Vagina (tissue), 2 donors: ENCODE results near the gene SUMO3. TPM values are rescaled to one million over a fixed set of nuclear protein-coding genes. Genes with fewer than 3 reads are reported as not detected.

ENCODE experiments used
- DNase-seq, 2 donors: peaks; one replicate each; pipeline ENCODE4 v3.0.0-alpha.2; 2017; ENCODE audit errors: extremely low spot score in 2 of 2
- H3K27ac ChIP-seq: fragments of 200-600 bp; sonication (generic); one replicate; pipeline ENCODE4 v1.5.1; 2019
- H3K27me3 ChIP-seq: fragments of 200-600 bp; sonication (generic); one replicate; pipeline ENCODE4 v1.5.1; 2019
- H3K36me3 ChIP-seq, 2 donors: fragments of 200-600 bp; sonication (generic); one replicate each; pipeline ENCODE4 v1.5.1; 2017 to 2019
- H3K4me1 ChIP-seq: fragments of 200-600 bp; sonication (generic); one replicate; pipeline ENCODE4 v1.5.1; 2019
- H3K4me3 ChIP-seq, 2 donors: fragments of 200-600 bp; sonication (generic); 1 replicate in 1 of 2; 2 replicates in 1 of 2; pipeline ENCODE4 v1.5.1; 2016 to 2019
- H3K9me3 ChIP-seq: fragments of 200-600 bp; sonication (generic); one replicate; pipeline ENCODE4 v1.5.1; 2019
- CTCF ChIP-seq, 3 experiments: fragments of 450-650 bp in 2 of 3; fragments of 200-600 bp in 1 of 3; sonication (generic) in 1 of 3; IDR thresholded peaks; one replicate each; pipeline ENCODE4 v1.5.1; 2017 to 2019; ENCODE audit warnings: antibody characterized with exemption in 3 of 3, mild to moderate bottlenecking in 2 of 3, moderate library complexity in 2 of 3
- POLR2A ChIP-seq, 2 donors: fragments of 450-650 bp; IDR thresholded peaks; one replicate each; pipeline ENCODE4 v1.6.1; 2017; ENCODE audit warnings: antibody characterized with exemption in 2 of 2, mild to moderate bottlenecking in 2 of 2, moderate library complexity in 2 of 2
- POLR2AphosphoS5 ChIP-seq, 2 donors: sonication (generic); formaldehyde crosslinking; IDR thresholded peaks; one replicate each; pipeline ENCODE4 v1.9.0; 2017; ENCODE audit warnings: antibody characterized with exemption in 2 of 2, mild to moderate bottlenecking in 2 of 2, low read depth in 1 of 2; ENCODE audit not compliant: insufficient read depth in 1 of 2
- intact Hi-C: fragments of 100-400 bp; cut with DNase I; formaldehyde crosslinking; loops from one replicate; pipeline ENCODE4 v1.15.1; 2023
- total RNA-seq: library from RNA; depleted of rRNA; stranded (reverse); fragments of >200 nt; gene quantifications from one replicate; pipeline ENCODE4 v1.2.3, GENCODE V29; 2016

Gene SUMO3
- total RNA-seq, 1 donor from 2014 or later: 70.0 TPM

- intact Hi-C loops: no loop called here
- DNase-seq: no peak
- H3K36me3 ChIP-seq: no peaks in the 10 kb centered on the region
- peaks cover 7% of the 10 kb centered on the region for H3K4me1 ChIP-seq
- TF ChIP-seq POLR2A (IDR thresholded peaks at IDR 0.05): no peak
- no peak for TF ChIP-seq POLR2AphosphoS5 (IDR thresholded peaks at IDR 0.05; ENCODE audit: insufficient read depth in 1 of 2, low read depth in 1 of 2)
- TF ChIP-seq CTCF (IDR thresholded peaks at IDR 0.05): no peak
- H3K27me3 ChIP-seq: no peaks in the 10 kb centered on the region
- no peaks in the 10 kb centered on the region for H3K9me3 ChIP-seq
- H3K27ac ChIP-seq: no peak overlapping the region
- H3K4me3 ChIP-seq: no peak overlapping the region
These were observed 21.1 kb upstream of the SUMO3 start for GRCh38 chr21:44838951-44839350.

- no peaks in the 10 kb centered on the region for H3K36me3 ChIP-seq
- H3K27me3 ChIP-seq: no peaks in the 10 kb centered on the region
- H3K27ac ChIP-seq: no peak overlapping the region
- no peak overlapping the region for H3K4me3 ChIP-seq
- peaks cover 7% of the 10 kb centered on the region for H3K4me1 ChIP-seq
- TF ChIP-seq CTCF (IDR thresholded peaks at IDR 0.05) (no peak), POLR2AphosphoS5 (IDR thresholded peaks at IDR 0.05; ENCODE audit: insufficient read depth in 1 of 2, low read depth in 1 of 2) (no peak), POLR2A (IDR thresholded peaks at IDR 0.05) (no peak)
- DNase-seq: no peak
- intact Hi-C loops: no loop called here
- no peaks in the 10 kb centered on the region for H3K9me3 ChIP-seq
These were observed 20.4 kb upstream of the SUMO3 start for GRCh38 chr21:44838039-44838895.

GRCh38 chr21:44837537-44837936, 19.7 kb upstream of the SUMO3 start:
- peaks cover 7% of the 10 kb centered on the region for H3K4me1 ChIP-seq
- DNase-seq: no peak
- H3K4me3 ChIP-seq: no peak overlapping the region
- TF ChIP-seq CTCF (IDR thresholded peaks at IDR 0.05) (no peak), POLR2A (IDR thresholded peaks at IDR 0.05) (no peak), POLR2AphosphoS5 (IDR thresholded peaks at IDR 0.05; ENCODE audit: insufficient read depth in 1 of 2, low read depth in 1 of 2) (no peak)
- no peaks in the 10 kb centered on the region for H3K27me3 ChIP-seq
- intact Hi-C loops: no loop called here
- no peaks in the 10 kb centered on the region for H3K36me3 ChIP-seq
- H3K27ac ChIP-seq: no peak overlapping the region
- no peaks in the 10 kb centered on the region for H3K9me3 ChIP-seq

GRCh38 chr21:44836666-44837471, 19.0 kb upstream of the SUMO3 start:
- TF ChIP-seq POLR2A (IDR thresholded peaks at IDR 0.05): no peak
- no peaks in the 10 kb centered on the region for H3K9me3 ChIP-seq
- no peak overlapping the region for H3K27ac ChIP-seq
- H3K4me3 ChIP-seq: no peak overlapping the region
- intact Hi-C loops: no loop called here
- no peaks in the 10 kb centered on the region for H3K36me3 ChIP-seq
- H3K27me3 ChIP-seq: no peaks in the 10 kb centered on the region
- no peak for DNase-seq
- peaks cover 7% of the 10 kb centered on the region for H3K4me1 ChIP-seq

- no peaks in the 10 kb centered on the region for H3K27me3 ChIP-seq
- H3K4me1 ChIP-seq: peaks cover 7% of the 10 kb centered on the region
- TF ChIP-seq POLR2AphosphoS5 (IDR thresholded peaks at IDR 0.05; ENCODE audit: insufficient read depth in 1 of 2, low read depth in 1 of 2) (no peak), CTCF (IDR thresholded peaks at IDR 0.05) (no peak), POLR2A (IDR thresholded peaks at IDR 0.05) (no peak)
- no peaks in the 10 kb centered on the region for H3K9me3 ChIP-seq
- no peak overlapping the region for H3K4me3 ChIP-seq
- H3K36me3 ChIP-seq: no peaks in the 10 kb centered on the region
- no peak overlapping the region for H3K27ac ChIP-seq
- DNase-seq: no peak
- intact Hi-C loops: no loop called here
These were observed 18.4 kb upstream of the SUMO3 start for GRCh38 chr21:44836349-44836665.
